H9 (cell line): ENCODE measurements around the gene TPSAB1. TPM values are rescaled to one million over a fixed set of nuclear protein-coding genes. Genes with fewer than 3 reads are reported as not detected.

Experiments
- DNase-seq: peaks from one replicate; pipeline ENCODE4 v3.0.0-alpha.2; 2017
- H2AFZ ChIP-seq: one replicate; pipeline ENCODE4 v1.6.1; 2013; ENCODE audit warnings: mild to moderate bottlenecking, low read length, control low read depth, moderate library complexity
- H2AK5ac ChIP-seq: 2 replicates; pipeline ENCODE4 v1.6.1; 2013; ENCODE audit warnings: low read length, control low read depth, mixed read lengths; ENCODE audit not compliant: insufficient read length
- H2BK120ac ChIP-seq: one replicate; pipeline ENCODE4 v1.6.1; 2013; ENCODE audit warnings: low read depth, mild to moderate bottlenecking, low read length, control low read depth, inconsistent platforms; ENCODE audit not compliant: poor library complexity, severe bottlenecking
- H2BK12ac ChIP-seq: 2 replicates; pipeline ENCODE4 v1.6.1; 2013; ENCODE audit warnings: low read length, control low read depth, mixed read lengths, low read depth; ENCODE audit not compliant: insufficient read length
- H2BK15ac ChIP-seq: 2 replicates; pipeline ENCODE4 v1.6.1; 2013; ENCODE audit warnings: low read depth, low read length, control low read depth
- H2BK20ac ChIP-seq: one replicate; pipeline ENCODE4 v1.6.1; 2013; ENCODE audit warnings: low read depth, mild to moderate bottlenecking, low read length, control low read depth, inconsistent platforms; ENCODE audit not compliant: poor library complexity, severe bottlenecking
- H2BK5ac ChIP-seq: 2 replicates; pipeline ENCODE4 v1.6.1; 2013; ENCODE audit warnings: low read length, control low read depth, mixed read lengths; ENCODE audit not compliant: insufficient read length
- H3K14ac ChIP-seq: 2 replicates; pipeline ENCODE4 v1.6.1; 2013; ENCODE audit warnings: low read length, control low read depth; ENCODE audit not compliant: insufficient read depth
- H3K18ac ChIP-seq: 2 replicates; pipeline ENCODE4 v1.6.1; 2013; ENCODE audit warnings: low read depth, mild to moderate bottlenecking, mixed read lengths, low read length, control low read depth; ENCODE audit not compliant: insufficient read length
- H3K23ac ChIP-seq: 2 replicates; pipeline ENCODE4 v1.6.1; 2013; ENCODE audit warnings: low read length, control low read depth, mixed read lengths, low read depth; ENCODE audit not compliant: insufficient read length
- H3K23me2 ChIP-seq: 2 replicates; pipeline ENCODE4 v1.6.1; 2013; ENCODE audit warnings: low read depth, mild to moderate bottlenecking, mixed read lengths, low read length, control low read depth; ENCODE audit not compliant: insufficient read length, poor library complexity, severe bottlenecking
- H3K27ac ChIP-seq: 2 replicates; pipeline ENCODE4 v1.5.1; 2013; ENCODE audit warnings: low read length, control low read depth, mixed read lengths, low read depth; ENCODE audit not compliant: insufficient read length
- H3K27me3 ChIP-seq: 2 replicates; pipeline ENCODE4 v1.6.1; 2013; ENCODE audit warnings: low read length, control low read depth, inconsistent platforms; ENCODE audit not compliant: insufficient read depth
- H3K4ac ChIP-seq: 2 replicates; pipeline ENCODE4 v1.6.1; 2013; ENCODE audit warnings: low read depth, mild to moderate bottlenecking, control low read depth, inconsistent platforms, low read length, moderate library complexity
- H3K4me1 ChIP-seq: 2 replicates; pipeline ENCODE4 v1.6.1; 2013; ENCODE audit warnings: low read length, control low read depth, inconsistent platforms; ENCODE audit not compliant: insufficient read depth
- H3K4me2 ChIP-seq: 2 replicates; pipeline ENCODE4 v1.6.1; 2013; ENCODE audit warnings: low read length, control low read depth, mixed read lengths; ENCODE audit not compliant: insufficient read length, insufficient read depth
- H3K56ac ChIP-seq: 2 replicates; pipeline ENCODE4 v1.6.1; 2013; ENCODE audit warnings: low read depth, mild to moderate bottlenecking, mixed read lengths, low read length, control low read depth; ENCODE audit not compliant: insufficient read length
- H3K79me1 ChIP-seq: 2 replicates; pipeline ENCODE4 v1.6.1; 2013; ENCODE audit warnings: low read depth, mild to moderate bottlenecking, moderate library complexity, low read length, control low read depth, inconsistent platforms; ENCODE audit not compliant: insufficient read depth, poor library complexity, severe bottlenecking
- H3K79me2 ChIP-seq: 2 replicates; pipeline ENCODE4 v1.6.1; 2013; ENCODE audit warnings: low read length, control low read depth, inconsistent platforms; ENCODE audit not compliant: insufficient read depth
- H3K9ac ChIP-seq: 2 replicates; pipeline ENCODE4 v1.6.1; 2013; ENCODE audit warnings: low read length, control low read depth, mixed read lengths; ENCODE audit not compliant: insufficient read length; ENCODE audit errors: extremely low read depth
- H3K9me3 ChIP-seq: one replicate; pipeline ENCODE4 v1.6.1; 2013; ENCODE audit warnings: low read depth, low read length, inconsistent platforms; ENCODE audit not compliant: control insufficient read depth
- H3T11ph ChIP-seq: one replicate; pipeline ENCODE4 v1.6.1; 2013; ENCODE audit warnings: mild to moderate bottlenecking, low read length, control low read depth, inconsistent platforms
- H4K20me1 ChIP-seq: one replicate; pipeline ENCODE4 v1.6.1; 2013; ENCODE audit not compliant: control insufficient read depth, insufficient read length, insufficient read depth
- H4K5ac ChIP-seq: 2 replicates; pipeline ENCODE4 v1.6.1; 2013; ENCODE audit warnings: low read depth, mild to moderate bottlenecking, mixed read lengths, low read length, control low read depth; ENCODE audit not compliant: insufficient read length
- H4K8ac ChIP-seq: replicated peaks from 2 replicates; pipeline ENCODE4 v1.6.1; 2013; ENCODE audit warnings: low read length, control low read depth, mixed read lengths, low read depth; ENCODE audit not compliant: insufficient read length
- H4K91ac ChIP-seq: 2 replicates; pipeline ENCODE4 v1.6.1; 2013; ENCODE audit warnings: low read depth, mild to moderate bottlenecking, moderate library complexity, mixed read lengths, low read length, control low read depth; ENCODE audit not compliant: insufficient read length
- H3K27ac Mint-ChIP-seq, 3 experiments: 2 replicates in 2 of 3; 3 replicates in 1 of 3; pipeline ENCODE4 v1.8.0; 2020 to 2021; ENCODE audit warnings: mixed read lengths in 3 of 3, mild to moderate bottlenecking in 1 of 3, moderate library complexity in 1 of 3
- H3K27me3 Mint-ChIP-seq: 2 replicates; pipeline ENCODE4 v1.8.0; 2021; ENCODE audit warnings: low read depth, mild to moderate bottlenecking, moderate library complexity, mixed read lengths
- H3K36me3 Mint-ChIP-seq, 3 experiments: 2 replicates in 2 of 3; 3 replicates in 1 of 3; pipeline ENCODE4 v1.8.0; 2020 to 2021; ENCODE audit warnings: low read depth in 3 of 3, mixed read lengths in 3 of 3; ENCODE audit not compliant: insufficient read depth in 1 of 3
- H3K4me1 Mint-ChIP-seq, 2 experiments: 2 replicates each; pipeline ENCODE4 v1.8.0; 2020; ENCODE audit warnings: mixed read lengths in 2 of 2
- H3K4me3 Mint-ChIP-seq, 2 experiments: 2 replicates in 1 of 2; 3 replicates in 1 of 2; pipeline ENCODE4 v1.8.0; 2020 to 2021; ENCODE audit warnings: mild to moderate bottlenecking in 2 of 2, mixed read lengths in 2 of 2, moderate library complexity in 1 of 2
- H3K9me3 Mint-ChIP-seq, 2 experiments: 2 replicates in 1 of 2; 3 replicates in 1 of 2; pipeline ENCODE4 v1.8.0; 2020; ENCODE audit warnings: mild to moderate bottlenecking in 2 of 2, mixed read lengths in 2 of 2, moderate library complexity in 1 of 2
- WGBS: extraction: QIAGEN DNeasy Blood & Tissue Kit; methylation state at CpG from one replicate; pipeline ENCODE4 v1.1.7; 2013; ENCODE audit warnings: missing lambda C conversion rate, low lambda C conversion rate, mixed read lengths; ENCODE audit not compliant: insufficient read length; ENCODE audit errors: extremely low coverage; 5-methylcytosine and 5-hydroxymethylcytosine counted together
- total RNA-seq: library from RNA; stranded (reverse); gene quantifications from 2 replicates; pipeline ENCODE4 v1.2.1, GENCODE V29; 2021
- TF ChIP-seq, protein P1 (sequence below): fragments of 200-600 bp; sonication (generic); conservative IDR thresholded peaks from 3 replicates; pipeline ENCODE4 v1.8.0; 2021; ENCODE audit warnings: antibody characterized with exemption, mild to moderate bottlenecking

TPSAB1 gene
- total RNA-seq, 1 experiment from 2014 or later, result not detected

- H3K4me3 Mint-ChIP-seq, result no peak overlapping the region
- Histone ChIP-seq H2AFZ (no peak overlapping the region), H4K91ac (no peak overlapping the region), H2BK20ac (no peak overlapping the region), H2BK15ac (no peak overlapping the region), H4K5ac (no peak overlapping the region), H3K14ac (no peak overlapping the region), H2AK5ac (no peak overlapping the region), H2BK120ac (no peak overlapping the region), H3K27me3 (no peaks in the 10 kb centered on the region), H3K9me3 (no peaks in the 10 kb centered on the region), H2BK5ac (no peak overlapping the region), H2BK12ac (no peak overlapping the region), H3K9ac (no peak overlapping the region), H3K27ac (no peak overlapping the region), H3K56ac (no peak overlapping the region), H3K23me2 (no peaks in the 10 kb centered on the region), H4K20me1 (no peaks in the 10 kb centered on the region), H3T11ph (no peak overlapping the region), H3K4me2 (no peak overlapping the region), H3K18ac (no peak overlapping the region), H3K4me1 (no peaks in the 10 kb centered on the region), H4K8ac (no peak overlapping the region), H3K23ac (no peak overlapping the region), H3K79me2 (no peaks in the 10 kb centered on the region), H3K4ac (no peak overlapping the region), H3K79me1 (no peaks in the 10 kb centered on the region)
- no peak overlapping the region for H3K27ac Mint-ChIP-seq
- peak; percentile 65 for DNase-seq
- H3K4me1 Mint-ChIP-seq, result peaks cover 0 to 11% of the 10 kb centered on the region in 2 experiments; a peak in 3 of 4 replicates
- WGBS, result no CpG with 5 or more reads among the region's 47 CpGs
- H3K9me3 Mint-ChIP-seq, result peaks cover 9 to 12% of the 10 kb centered on the region in 2 experiments
- peaks cover 40% of the 10 kb centered on the region for H3K27me3 Mint-ChIP-seq
- H3K36me3 Mint-ChIP-seq, result peaks cover 0 to 1% (median 0%) of the 10 kb centered on the region in 3 experiments; a peak in 3 of 7 replicates
- TF ChIP-seq, protein P1, sequence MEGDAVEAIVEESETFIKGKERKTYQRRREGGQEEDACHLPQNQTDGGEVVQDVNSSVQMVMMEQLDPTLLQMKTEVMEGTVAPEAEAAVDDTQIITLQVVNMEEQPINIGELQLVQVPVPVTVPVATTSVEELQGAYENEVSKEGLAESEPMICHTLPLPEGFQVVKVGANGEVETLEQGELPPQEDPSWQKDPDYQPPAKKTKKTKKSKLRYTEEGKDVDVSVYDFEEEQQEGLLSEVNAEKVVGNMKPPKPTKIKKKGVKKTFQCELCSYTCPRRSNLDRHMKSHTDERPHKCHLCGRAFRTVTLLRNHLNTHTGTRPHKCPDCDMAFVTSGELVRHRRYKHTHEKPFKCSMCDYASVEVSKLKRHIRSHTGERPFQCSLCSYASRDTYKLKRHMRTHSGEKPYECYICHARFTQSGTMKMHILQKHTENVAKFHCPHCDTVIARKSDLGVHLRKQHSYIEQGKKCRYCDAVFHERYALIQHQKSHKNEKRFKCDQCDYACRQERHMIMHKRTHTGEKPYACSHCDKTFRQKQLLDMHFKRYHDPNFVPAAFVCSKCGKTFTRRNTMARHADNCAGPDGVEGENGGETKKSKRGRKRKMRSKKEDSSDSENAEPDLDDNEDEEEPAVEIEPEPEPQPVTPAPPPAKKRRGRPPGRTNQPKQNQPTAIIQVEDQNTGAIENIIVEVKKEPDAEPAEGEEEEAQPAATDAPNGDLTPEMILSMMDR, result no peak
Observed at GRCh38 chr16:1261131-1261892, 20.8 kb downstream of the TPSAB1 start.
